ENCODE measurements around the gene GSPT1.
"Not testable (repeated sequence)": the region's sequence is repeated elsewhere in the genome, so short reads cannot be mapped to it uniquely, and the experiment has no call there.

The GSPT1 gene

GRCh38 chr16:11851294-11852091, 64.3 kb downstream of the GSPT1 start, which contains the start of gene RSL1D1:
Gene RSL1D1, minus strand, starts transcription at chr16:11851542. Its CDS starts 30 bp downstream, at chr16:11851512.
- peak; percentile 96 for DNase-seq

GRCh38 chr16:11848842-11849241, 66.9 kb downstream of the GSPT1 start:
- no peak for DNase-seq

GRCh38 chr16:11844499-11844898, 71.3 kb downstream of the GSPT1 start:
- DNase-seq = no peak

- DNase-seq = no peak
Measured at GRCh38 chr16:11843861-11844260, 71.9 kb downstream of the GSPT1 start.

GRCh38 chr16:11843206-11843605, 72.5 kb downstream of the GSPT1 start:
- no peak for DNase-seq

GRCh38 chr16:11841026-11841425, 74.7 kb downstream of the GSPT1 start:
- no peak for DNase-seq

GRCh38 chr16:11836650-11837244, 79.0 kb downstream of the GSPT1 start:
- no peak for DNase-seq

GRCh38 chr16:11835891-11836649, 79.7 kb downstream of the GSPT1 start:
- DNase-seq = no peak

- DNase-seq = no peak
Measured at GRCh38 chr16:11835309-11835708, 80.4 kb downstream of the GSPT1 start.

GRCh38 chr16:11833951-11834695, 81.6 kb downstream of the GSPT1 start:
- peak; percentile 62 for DNase-seq

- no peak for DNase-seq
Measured at GRCh38 chr16:11828696-11829095, 87.1 kb downstream of the GSPT1 start.

- not testable (repeated sequence) for DNase-seq
Measured at GRCh38 chr16:11825520-11826165, 90.1 kb downstream of the GSPT1 start.

- DNase-seq = peak; percentile 55
Measured at GRCh38 chr16:11824362-11824761, 91.4 kb downstream of the GSPT1 start.

- not testable (repeated sequence) for DNase-seq
Measured at GRCh38 chr16:11823645-11824044, 92.1 kb downstream of the GSPT1 start.

- DNase-seq = peak; percentile 91
Measured at GRCh38 chr16:11819798-11820197, 96.0 kb downstream of the GSPT1 start.

GRCh38 chr16:11818970-11819369, 96.8 kb downstream of the GSPT1 start:
- not testable (repeated sequence) for DNase-seq

All from OCI-M1 (cell line).